HG02981 (cell line): ENCODE measurements around the gene ZNF770.
"Not testable (repeated sequence)": the region's sequence is repeated elsewhere in the genome, so short reads cannot be mapped to it uniquely, and the experiment has no call there.

Source experiments
- ATAC-seq: cut with Tn5 transposase; IDR thresholded peaks from one replicate; pipeline ENCODE4 v1.9.1; 2021; ENCODE audit warnings: mild to moderate bottlenecking, moderate library complexity; ENCODE audit not compliant: unreplicated experiment

The ZNF770 gene

DNA sequence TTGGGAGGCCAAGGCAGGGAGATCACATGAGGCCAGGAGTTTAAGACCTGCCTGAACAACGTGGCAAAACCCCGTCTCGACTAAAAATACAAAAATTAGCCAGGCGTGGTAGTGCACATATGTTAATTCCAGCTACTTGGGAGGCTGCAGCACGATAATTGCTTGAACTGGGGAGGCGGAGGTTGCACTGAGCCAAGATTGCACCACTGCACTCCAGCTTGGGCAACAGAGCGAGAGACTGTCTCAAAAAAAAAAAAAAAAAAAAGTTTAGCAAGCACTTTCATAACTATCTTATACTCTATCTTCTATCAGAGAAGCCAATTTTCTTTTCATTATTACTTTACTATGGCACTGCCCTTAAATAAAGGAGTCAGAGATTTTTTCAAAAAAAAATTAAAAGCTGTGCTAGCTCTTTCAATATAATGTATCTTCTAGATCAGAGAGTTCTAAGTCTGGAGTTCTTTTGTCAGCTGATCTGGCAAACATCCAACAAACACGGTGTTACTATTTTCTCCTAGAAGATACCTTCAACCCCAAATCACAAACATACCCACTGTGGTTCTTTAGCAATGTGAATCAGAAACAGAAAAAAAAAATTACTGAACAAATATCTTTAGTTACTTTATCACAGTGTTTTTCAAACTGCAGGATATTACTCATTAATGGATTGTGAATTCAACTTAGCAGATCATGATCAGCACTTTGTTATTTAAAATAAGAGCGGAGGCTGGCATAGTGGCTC lies 3.0 kb downstream of the ZNF770 start:
- no peak for ATAC-seq

- ATAC-seq = peak; percentile 54
These were observed 11.3 kb downstream of the ZNF770 start for GRCh38 chr15:34976743-34977142.

GRCh38 chr15:34976073-34976472 lies 12.0 kb downstream of the ZNF770 start:
- ATAC-seq = no peak

DNA sequence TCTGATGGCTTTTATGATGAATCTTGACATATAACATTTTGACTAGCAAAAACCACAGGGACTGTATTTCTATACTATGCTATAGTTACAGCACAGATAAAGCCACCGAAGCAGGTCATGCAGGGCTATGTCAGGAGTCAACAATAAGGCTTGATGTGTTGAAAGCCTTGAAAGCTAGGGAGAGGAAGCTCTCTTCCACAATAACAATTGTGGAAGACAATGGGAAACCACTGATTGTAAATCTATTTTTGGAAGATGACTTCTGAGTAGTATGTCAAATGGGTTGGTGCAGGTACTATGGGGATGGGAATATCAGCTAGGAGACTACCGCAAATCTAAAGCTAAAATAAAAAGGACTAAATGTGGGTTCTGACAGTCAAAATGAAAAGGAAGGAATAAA lies 14.6 kb downstream of the ZNF770 start:
- ATAC-seq = no peak

DNA sequence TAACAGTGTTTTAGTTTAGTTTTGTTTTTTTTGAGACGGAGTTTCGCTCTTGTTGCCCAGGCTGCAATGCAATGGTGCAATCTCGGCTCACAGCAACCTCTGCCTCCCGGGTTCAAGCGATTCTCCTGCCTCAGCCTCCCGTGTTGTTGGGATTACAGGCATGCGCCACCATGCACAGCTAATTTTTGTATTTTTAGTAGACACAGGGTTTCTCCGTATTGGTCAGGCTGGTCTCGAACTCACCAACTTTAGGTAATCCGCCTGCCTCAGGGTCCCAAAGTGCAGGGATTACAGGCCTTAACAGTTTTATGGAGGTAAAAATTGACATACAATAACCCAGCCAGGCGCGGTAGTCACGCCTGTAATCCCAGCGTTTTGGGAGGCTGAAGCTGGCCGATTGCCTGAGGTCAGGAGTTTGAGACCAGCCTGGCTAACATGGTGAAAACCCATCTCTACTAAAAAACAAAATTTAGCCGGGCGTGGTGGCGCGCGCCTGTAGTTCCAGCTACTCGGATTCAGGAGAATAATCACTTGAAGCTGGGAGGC lies 17.9 kb downstream of the ZNF770 start:
- not testable (repeated sequence) for ATAC-seq

GRCh38 chr15:34969340-34970097 lies 18.6 kb downstream of the ZNF770 start, which contains the start of gene AQR:
AQR (minus strand) TSS chr15:34969742; CDS start chr15:34969613, 129 bp downstream.
- peak; percentile 96 for ATAC-seq

DNA sequence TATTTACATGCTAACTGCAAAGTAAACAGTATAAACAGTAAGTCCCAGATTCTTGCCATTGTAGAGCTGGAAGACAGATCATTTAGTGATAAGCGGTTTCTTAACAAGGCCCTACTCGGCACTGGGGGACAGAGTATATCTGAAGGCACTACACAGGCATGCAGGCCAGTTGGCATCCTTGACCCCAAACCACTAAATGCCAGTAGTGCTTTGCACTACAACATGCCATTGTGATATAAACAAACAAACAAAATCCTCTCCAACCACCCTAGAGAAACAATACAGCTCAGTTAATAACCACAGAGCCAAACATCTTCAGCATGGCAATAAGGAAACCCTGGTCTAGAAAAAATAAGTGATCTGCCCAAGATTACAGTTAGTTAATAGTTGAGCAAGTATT lies 23.8 kb downstream of the ZNF770 start:
- no peak for ATAC-seq

DNA sequence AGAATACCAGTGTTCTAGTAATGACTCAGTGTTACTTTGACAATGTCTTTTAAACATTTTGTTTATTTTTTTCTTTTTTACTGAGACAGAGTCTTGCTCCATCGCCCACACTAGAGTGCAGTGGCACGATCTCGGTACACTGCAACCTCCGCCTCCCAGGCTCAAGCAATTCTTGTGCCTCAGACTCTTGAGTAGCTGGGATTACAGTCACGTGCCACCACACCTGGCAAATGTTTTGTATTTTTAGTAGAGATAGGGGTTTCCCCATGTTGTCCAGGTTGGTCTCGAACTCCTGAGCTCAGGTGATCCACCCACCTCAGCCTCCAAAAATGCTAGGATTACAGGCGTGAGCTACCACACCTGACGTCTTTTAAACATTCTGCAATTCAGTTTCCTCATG lies 34.2 kb downstream of the ZNF770 start:
- ATAC-seq = no peak

- ATAC-seq = no peak
These were observed 35.6 kb downstream of the ZNF770 start for GRCh38 chr15:34952481-34952880.

- no peak for ATAC-seq
These were observed 36.1 kb downstream of the ZNF770 start for GRCh38 chr15:34951993-34952392.

- no peak for ATAC-seq
These were observed 43.2 kb downstream of the ZNF770 start for GRCh38 chr15:34944936-34945335.

- ATAC-seq = no peak
These were observed 44.4 kb downstream of the ZNF770 start for GRCh38 chr15:34943711-34944110.

- ATAC-seq = not testable (repeated sequence)
These were observed 44.8 kb downstream of the ZNF770 start for GRCh38 chr15:34943264-34943663.

GRCh38 chr15:34942363-34942762 lies 45.7 kb downstream of the ZNF770 start:
- no peak for ATAC-seq

- no peak for ATAC-seq
These were observed 46.3 kb downstream of the ZNF770 start for GRCh38 chr15:34941831-34942230.

GRCh38 chr15:34941185-34941698 lies 46.8 kb downstream of the ZNF770 start:
- ATAC-seq = no peak

GRCh38 chr15:34933432-34933975 lies 54.6 kb downstream of the ZNF770 start:
- ATAC-seq = no peak

- ATAC-seq = not testable (repeated sequence)
These were observed 59.7 kb downstream of the ZNF770 start for GRCh38 chr15:34928349-34928748.
